ENCODE results near the gene LRP5. TPM values are rescaled to one million over a fixed set of nuclear protein-coding genes. Genes with fewer than 3 reads are reported as not detected.

LRP5 gene
- total RNA-seq, 1 donor from 2014 or later = 38.7 TPM

DNA sequence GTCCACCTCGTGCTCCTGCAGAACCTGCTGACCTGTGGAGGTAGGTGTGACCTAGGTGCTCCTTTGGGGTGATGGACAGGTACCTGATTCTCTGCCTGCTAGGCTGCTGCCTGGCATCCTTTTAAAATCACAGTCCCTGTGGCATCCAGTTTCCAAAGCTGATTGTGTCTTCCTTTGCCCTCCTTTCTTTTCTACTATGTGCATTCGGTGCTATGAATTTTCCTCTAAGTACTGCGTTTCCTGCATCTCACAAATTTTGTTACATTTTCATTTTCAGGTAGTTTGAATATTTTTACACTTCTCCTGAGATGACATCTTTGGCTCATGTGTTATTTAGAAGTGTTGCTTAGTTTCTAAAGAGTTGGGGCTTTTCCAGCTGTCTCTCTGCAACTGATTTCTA, 117.3 kb downstream of the LRP5 start:
- Mint-ChIP-seq H3K4me1 (ENCODE audit: low read depth) (no peaks in the 10 kb centered on the region), H3K36me3 (ENCODE audit: low read depth) (peaks cover 40% of the 10 kb centered on the region), H3K9me3 (ENCODE audit: low read depth) (peaks cover 9% of the 10 kb centered on the region), H3K27me3 (ENCODE audit: low read depth) (no peaks in the 10 kb centered on the region), H3K27ac (ENCODE audit: unreplicated experiment) (no peak overlapping the region), H3K4me3 (ENCODE audit: unreplicated experiment) (no peak overlapping the region)
- DNase-seq (ENCODE audit: low spot score) = no peak
- TF ChIP-seq, protein P1, sequence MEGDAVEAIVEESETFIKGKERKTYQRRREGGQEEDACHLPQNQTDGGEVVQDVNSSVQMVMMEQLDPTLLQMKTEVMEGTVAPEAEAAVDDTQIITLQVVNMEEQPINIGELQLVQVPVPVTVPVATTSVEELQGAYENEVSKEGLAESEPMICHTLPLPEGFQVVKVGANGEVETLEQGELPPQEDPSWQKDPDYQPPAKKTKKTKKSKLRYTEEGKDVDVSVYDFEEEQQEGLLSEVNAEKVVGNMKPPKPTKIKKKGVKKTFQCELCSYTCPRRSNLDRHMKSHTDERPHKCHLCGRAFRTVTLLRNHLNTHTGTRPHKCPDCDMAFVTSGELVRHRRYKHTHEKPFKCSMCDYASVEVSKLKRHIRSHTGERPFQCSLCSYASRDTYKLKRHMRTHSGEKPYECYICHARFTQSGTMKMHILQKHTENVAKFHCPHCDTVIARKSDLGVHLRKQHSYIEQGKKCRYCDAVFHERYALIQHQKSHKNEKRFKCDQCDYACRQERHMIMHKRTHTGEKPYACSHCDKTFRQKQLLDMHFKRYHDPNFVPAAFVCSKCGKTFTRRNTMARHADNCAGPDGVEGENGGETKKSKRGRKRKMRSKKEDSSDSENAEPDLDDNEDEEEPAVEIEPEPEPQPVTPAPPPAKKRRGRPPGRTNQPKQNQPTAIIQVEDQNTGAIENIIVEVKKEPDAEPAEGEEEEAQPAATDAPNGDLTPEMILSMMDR (IDR thresholded peaks at IDR 0.05) = no peak

DNA sequence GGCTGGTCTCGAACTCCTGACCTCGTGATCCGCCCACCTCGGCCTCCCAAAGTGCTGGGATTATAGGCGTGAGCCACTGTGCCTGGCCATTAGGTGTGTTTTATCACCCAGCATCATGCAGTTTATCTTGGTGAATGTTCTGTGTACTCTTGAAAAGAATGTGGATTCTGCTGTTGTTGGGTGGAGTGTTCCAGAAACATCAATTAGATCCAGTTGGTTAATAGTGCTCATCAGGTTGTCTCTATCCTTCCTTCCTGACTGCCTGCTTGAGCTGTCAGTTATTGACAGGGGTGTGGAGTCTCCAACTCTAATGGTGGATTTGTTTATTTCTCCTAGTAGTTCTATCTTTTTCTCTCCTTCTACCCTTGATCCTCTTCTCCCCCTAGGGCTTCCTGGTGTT, 118.0 kb downstream of the LRP5 start:
- H3K27me3 Mint-ChIP-seq (ENCODE audit: low read depth) = no peaks in the 10 kb centered on the region
- peaks cover 9% of the 10 kb centered on the region for H3K9me3 Mint-ChIP-seq (ENCODE audit: low read depth)
- H3K27ac Mint-ChIP-seq (ENCODE audit: unreplicated experiment) = no peak overlapping the region
- no peak for DNase-seq (ENCODE audit: low spot score)
- no peak overlapping the region for H3K4me3 Mint-ChIP-seq (ENCODE audit: unreplicated experiment)
- TF ChIP-seq, protein P1 (IDR thresholded peaks at IDR 0.05) = no peak
- no peaks in the 10 kb centered on the region for H3K4me1 Mint-ChIP-seq (ENCODE audit: low read depth)
- peaks cover 33% of the 10 kb centered on the region for H3K36me3 Mint-ChIP-seq (ENCODE audit: low read depth)

DNA sequence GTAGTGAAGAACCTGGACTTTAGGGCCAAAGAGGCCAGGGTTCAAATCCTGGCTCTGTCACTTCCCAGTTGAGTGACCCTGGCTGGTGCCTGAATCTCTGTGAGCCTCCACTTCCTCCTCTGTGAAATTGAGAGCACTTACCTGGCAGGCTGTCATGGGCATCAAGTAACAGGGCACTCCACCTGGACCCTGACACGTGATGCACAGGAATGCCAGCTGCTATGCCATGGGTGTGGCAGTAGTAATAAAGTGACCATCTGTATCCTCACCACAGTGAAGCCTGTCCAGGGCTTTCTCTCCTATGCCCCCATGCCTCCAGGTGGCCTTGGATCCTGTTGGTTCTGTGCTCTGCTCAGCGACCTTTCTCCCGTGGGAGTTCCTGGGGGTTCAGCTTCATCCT, 118.4 kb downstream of the LRP5 start:
- TF ChIP-seq, protein P1 (IDR thresholded peaks at IDR 0.05) = no peak
- Mint-ChIP-seq H3K27ac (ENCODE audit: unreplicated experiment) (no peak overlapping the region), H3K36me3 (ENCODE audit: low read depth) (peaks cover 32% of the 10 kb centered on the region), H3K4me3 (ENCODE audit: unreplicated experiment) (no peak overlapping the region), H3K27me3 (ENCODE audit: low read depth) (no peaks in the 10 kb centered on the region), H3K4me1 (ENCODE audit: low read depth) (no peaks in the 10 kb centered on the region), H3K9me3 (ENCODE audit: low read depth) (peaks cover 9% of the 10 kb centered on the region)
- no peak for DNase-seq (ENCODE audit: low spot score)

DNA sequence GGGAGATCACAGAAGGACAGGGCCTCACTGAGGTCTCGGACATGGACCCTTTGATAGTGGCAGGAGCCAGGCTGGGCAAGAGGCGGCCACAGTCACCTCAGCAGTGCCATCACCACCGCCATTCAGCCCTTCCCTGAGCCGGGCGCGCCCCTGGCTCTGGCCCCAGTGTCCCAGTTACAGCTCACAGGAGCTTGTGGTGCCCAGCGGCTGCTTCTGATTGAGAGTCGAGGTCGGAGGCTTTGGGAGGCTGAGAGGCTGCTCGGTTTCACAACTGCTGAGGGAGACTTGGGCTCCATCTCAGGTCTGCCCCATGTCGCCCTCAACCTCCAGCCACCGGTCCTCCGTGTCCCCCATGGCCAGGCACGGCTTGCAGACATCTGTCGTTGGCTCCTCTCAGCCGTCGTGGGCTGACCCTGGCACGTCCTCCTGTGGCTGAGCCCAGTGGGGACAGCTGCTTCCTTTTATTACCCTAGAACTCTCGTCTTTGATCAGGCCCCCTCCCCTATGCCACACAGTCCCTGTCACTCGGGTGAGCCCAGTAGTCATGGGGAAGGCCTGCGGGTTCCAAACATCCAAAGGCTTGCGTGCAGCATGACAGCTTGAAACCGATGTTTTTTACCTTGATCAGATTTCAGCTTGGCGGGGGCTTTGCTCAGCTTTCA, 119.7 kb downstream of the LRP5 start:
- H3K36me3 Mint-ChIP-seq (ENCODE audit: low read depth) = peaks cover 27% of the 10 kb centered on the region
- no peaks in the 10 kb centered on the region for H3K27me3 Mint-ChIP-seq (ENCODE audit: low read depth)
- DNase-seq (ENCODE audit: low spot score) = no peak
- H3K9me3 Mint-ChIP-seq (ENCODE audit: low read depth) = peaks cover 9% of the 10 kb centered on the region
- no peak overlapping the region for H3K27ac Mint-ChIP-seq (ENCODE audit: unreplicated experiment)
- H3K4me3 Mint-ChIP-seq (ENCODE audit: unreplicated experiment) = no peak overlapping the region
- peaks cover 5% of the 10 kb centered on the region for H3K4me1 Mint-ChIP-seq (ENCODE audit: low read depth)
- TF ChIP-seq, protein P1 (IDR thresholded peaks at IDR 0.05) = no peak

DNA sequence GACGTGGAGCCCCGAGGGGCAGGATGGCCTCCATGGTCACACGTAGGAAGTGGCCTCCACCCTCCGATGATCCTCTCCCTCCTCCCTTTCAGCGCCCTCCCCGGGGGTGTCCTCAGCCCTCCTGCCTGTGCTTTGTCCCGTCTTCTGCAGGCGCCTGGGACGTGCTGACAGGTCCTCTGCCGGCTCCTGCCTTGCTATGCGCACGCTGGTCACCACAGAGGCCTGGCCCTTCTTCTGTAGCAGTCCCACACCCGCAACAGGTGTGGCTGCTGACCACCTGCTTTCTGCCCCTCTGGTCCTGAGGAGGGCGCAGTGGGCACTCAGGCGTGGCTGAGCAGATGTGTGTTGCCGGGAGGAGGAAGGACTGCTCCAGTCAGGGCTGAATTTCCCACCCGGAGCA, 120.5 kb downstream of the LRP5 start:
- no peak overlapping the region for H3K27ac Mint-ChIP-seq (ENCODE audit: unreplicated experiment)
- no peak overlapping the region for H3K4me3 Mint-ChIP-seq (ENCODE audit: unreplicated experiment)
- peaks cover 12% of the 10 kb centered on the region for H3K4me1 Mint-ChIP-seq (ENCODE audit: low read depth)
- no peaks in the 10 kb centered on the region for H3K27me3 Mint-ChIP-seq (ENCODE audit: low read depth)
- no peak for DNase-seq (ENCODE audit: low spot score)
- H3K9me3 Mint-ChIP-seq (ENCODE audit: low read depth) = peaks cover 9% of the 10 kb centered on the region
- peaks cover 28% of the 10 kb centered on the region for H3K36me3 Mint-ChIP-seq (ENCODE audit: low read depth)
- TF ChIP-seq, protein P1 (IDR thresholded peaks at IDR 0.05) = no peak

Measured in chondrocyte (in vitro differentiated cells).